CD4-positive, alpha-beta T cell treated with Interleukin-4 for 1 hour (primary cell): ENCODE data around the gene PPP1R13L.
"Not testable (repeated sequence)": the region's sequence is repeated elsewhere in the genome, so short reads cannot be mapped to it uniquely, and the experiment has no call there.

Source experiments
- DNase-seq, 2 donors: peaks; one replicate each; pipeline ENCODE4 v3.0.0-alpha.2; 2020 to 2022

PPP1R13L gene

GRCh38 chr19:45431008-45431407 is 26.1 kb upstream of the PPP1R13L start:
- DNase-seq = not testable (repeated sequence)

DNA sequence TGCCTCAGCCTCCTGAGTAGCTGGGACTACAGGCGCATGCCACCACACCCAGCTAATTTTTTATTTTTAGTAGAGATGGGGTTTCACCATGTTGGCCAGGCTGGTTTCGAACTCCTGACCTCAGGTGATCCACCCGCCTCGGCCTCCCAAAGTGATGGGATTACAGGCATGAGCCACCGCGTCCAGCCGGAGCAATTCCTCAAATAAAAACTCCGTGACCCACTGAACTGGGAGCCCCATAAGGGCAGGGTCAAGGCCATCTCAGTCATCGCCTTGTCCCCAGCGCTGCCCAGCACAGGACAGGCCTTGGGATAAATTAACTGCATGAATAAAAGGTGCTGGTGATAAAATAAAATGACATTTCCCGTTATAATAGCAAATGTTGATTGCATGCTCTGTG is 25.0 kb upstream of the PPP1R13L start:
- not testable (repeated sequence) for DNase-seq

GRCh38 chr19:45428384-45429231 is 23.7 kb upstream of the PPP1R13L start:
- peak in 1 of 2 donors; percentile 43 for DNase-seq

- peak; percentile 43 to 54 for DNase-seq
Measured at GRCh38 chr19:45424191-45425058, 19.6 kb upstream of the PPP1R13L start.

DNA sequence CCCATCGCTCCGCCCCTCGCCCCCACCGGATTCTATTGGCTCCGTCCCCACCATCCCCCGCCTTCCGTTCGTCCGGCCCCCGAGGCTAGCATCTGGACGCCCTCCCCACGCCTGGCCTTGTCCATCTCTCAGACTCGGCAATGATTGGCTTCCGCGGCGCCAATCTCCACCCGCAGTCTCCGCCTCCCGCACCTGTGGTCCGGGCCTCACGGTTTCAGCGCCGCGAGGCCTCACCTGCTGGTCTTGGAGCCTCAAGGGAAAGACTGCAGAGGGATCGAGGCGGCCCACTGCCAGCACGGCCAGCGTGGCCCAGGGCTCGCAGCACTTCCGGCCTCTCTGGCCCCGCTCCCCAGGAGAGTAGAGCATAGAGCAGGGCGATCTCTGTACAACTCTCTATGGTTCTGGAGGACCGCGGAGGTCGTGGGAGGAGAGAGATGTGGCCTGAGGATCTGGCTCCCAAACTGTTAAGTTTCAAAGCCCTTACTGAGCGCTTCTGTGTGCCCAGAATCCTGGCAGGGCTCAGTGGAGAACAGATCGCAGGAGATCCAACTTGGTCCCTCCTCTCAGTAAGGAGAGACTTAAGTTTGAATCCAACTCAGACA is 18.8 kb upstream of the PPP1R13L start, which contains the start of gene ERCC1:
Gene ERCC1, minus strand, starts transcription at position 329 of the 602 bp plus-strand sequence. CDS start 543 bp downstream, outside the sequence.
- peak; percentile 91 to 92 for DNase-seq

- no peak for DNase-seq
Measured at GRCh38 chr19:45423033-45423588, 18.2 kb upstream of the PPP1R13L start.

DNA sequence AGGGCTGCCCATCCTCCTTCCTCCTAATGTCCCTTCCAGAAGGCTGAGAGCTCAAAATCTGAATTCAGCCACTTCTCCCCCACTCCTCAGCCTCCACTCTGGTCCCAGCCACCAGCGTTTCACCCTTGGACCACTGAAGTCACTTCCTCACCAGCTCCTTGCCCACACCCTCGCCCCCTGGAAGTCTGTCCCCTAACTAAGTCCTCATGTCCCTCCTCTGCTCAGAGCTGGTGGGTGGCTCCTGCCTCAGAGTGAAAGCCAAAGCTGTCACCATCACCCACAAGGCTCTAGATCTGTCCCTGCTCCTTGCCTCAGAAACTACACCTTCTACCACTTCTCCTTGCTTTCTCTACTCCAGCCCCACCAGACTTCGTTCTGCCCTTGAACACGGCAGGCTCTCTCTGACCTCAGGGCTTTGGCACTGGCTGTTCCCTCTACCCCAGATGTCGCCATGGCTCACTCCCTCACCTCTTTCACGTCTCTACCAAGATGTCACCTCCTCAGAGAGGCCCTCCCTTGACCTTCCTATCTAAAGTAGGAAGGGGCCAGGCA is 17.2 kb upstream of the PPP1R13L start:
- no peak for DNase-seq

- DNase-seq = no peak
Measured at GRCh38 chr19:45420871-45421270, 16.0 kb upstream of the PPP1R13L start.

DNA sequence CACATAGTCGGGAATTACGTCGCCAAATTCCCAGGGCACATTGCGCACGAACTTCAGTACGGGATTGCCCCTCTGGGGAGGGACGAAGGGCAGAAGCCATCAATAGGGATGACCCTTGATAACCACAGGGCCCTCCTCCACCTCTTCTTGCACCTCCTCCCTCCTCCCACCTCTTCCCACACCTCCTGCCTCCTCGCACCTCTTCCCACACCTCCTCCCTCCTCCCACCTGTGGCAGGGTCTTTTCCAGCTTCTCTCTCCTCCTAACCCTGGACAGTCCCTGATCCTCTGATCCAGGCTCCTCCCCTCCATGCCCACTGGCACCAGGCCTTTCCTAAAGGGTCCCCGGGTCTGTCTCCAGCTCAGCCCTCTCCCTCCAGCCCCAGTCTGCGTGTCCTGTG is 15.5 kb upstream of the PPP1R13L start:
- DNase-seq = no peak

GRCh38 chr19:45419895-45420294 is 15.0 kb upstream of the PPP1R13L start:
- DNase-seq = no peak

DNA sequence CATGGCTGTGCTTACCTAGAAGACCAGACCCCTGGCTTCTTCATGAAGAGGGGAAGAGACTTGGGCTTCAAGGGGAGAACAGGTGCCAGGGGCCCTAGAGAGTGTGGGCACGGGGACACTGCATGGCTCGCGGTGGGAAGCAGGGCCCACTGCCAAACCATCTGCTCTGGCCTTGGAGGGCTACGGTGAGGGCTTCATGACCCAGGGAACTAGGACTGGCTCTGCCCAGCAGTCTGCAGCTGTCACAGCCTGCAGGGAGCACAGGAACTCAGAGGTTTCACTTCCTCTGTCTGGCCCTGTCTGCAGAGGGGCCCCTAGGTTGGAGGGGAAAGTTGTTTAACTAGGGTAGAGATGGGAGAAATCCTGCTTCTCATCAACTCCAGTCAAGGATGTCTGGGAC is 14.5 kb upstream of the PPP1R13L start:
- DNase-seq = peak in 1 of 2 donors; percentile 69

- DNase-seq = no peak
Measured at GRCh38 chr19:45418802-45419201, 13.9 kb upstream of the PPP1R13L start.

GRCh38 chr19:45417151-45417550 is 12.3 kb upstream of the PPP1R13L start:
- no peak for DNase-seq

DNA sequence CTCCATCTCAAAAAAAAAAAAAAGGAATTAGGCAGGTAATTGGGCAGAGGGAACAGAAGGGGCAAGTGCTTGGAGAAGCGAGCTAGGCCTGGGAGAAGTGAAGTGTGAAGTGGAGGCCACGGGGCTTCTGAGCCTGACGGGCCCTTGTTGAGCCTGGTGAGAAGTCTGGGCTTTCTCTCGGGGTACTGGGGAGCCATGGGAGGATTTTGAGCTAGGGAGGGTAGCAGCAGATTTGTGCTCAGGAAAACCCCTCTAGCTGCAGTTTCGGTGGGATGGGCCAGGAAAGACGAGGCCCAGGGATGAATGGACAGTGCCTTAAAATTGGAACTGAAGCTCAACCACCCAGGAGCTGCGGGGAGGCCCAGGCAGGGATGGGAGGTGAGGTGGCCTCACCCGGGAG is 9.6 kb upstream of the PPP1R13L start:
- DNase-seq = no peak

GRCh38 chr19:45413497-45413896 is 8.6 kb upstream of the PPP1R13L start:
- no peak for DNase-seq

DNA sequence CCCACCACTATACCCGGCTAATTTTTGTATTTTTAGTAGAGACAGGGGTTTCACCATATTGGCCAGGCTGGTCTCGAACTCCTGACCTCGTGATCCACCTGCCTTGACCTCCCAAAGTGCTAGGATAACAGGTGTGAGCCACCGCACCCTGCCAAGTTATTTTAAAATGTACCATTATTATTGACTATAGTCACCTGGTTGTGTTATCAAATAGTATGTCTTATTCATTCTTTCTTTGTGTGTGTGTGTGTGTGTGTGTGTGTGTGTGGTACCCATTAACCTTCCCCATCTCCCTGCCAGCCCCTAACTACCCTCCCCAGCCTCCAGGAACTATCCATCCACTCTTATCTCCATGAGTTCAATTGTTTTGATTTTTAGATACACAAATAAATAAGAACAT is 5.5 kb upstream of the PPP1R13L start:
- not testable (repeated sequence) for DNase-seq

- DNase-seq = no peak
Measured at GRCh38 chr19:45409557-45409920, 4.7 kb upstream of the PPP1R13L start.

- DNase-seq = no peak
Measured at GRCh38 chr19:45408830-45409556, 4.1 kb upstream of the PPP1R13L start.

DNA sequence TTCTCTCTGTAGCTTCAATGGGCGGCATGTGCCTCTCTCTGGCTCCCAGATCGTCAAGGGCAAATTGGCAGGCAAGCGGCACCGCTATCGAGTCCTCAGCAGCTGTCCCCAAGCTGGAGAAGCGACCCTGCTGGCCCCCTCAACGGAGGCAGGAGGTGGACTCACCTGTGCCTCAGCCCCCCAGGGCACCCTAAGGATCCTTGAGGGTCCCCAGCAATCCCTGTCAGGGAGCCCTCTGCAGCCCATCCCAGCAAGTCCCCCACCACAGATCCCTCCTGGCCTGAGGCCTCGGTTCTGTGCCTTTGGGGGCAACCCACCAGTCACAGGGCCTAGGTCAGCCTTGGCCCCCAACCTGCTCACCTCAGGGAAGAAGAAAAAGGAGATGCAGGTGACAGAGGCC is 3.3 kb upstream of the PPP1R13L start:
- no peak for DNase-seq

- not testable (repeated sequence) for DNase-seq
Measured at GRCh38 chr19:45407585-45407984, 2.7 kb upstream of the PPP1R13L start.

GRCh38 chr19:45407091-45407375 is 2.2 kb upstream of the PPP1R13L start:
- DNase-seq = no peak
